HG02852 (cell line): ENCODE measurements around the gene LDHAL6A.
"Not testable (repeated sequence)": the region's sequence is repeated elsewhere in the genome, so short reads cannot be mapped to it uniquely, and the experiment has no call there.

Experiments
- ATAC-seq: cut with Tn5 transposase; IDR thresholded peaks from one replicate; pipeline ENCODE4 v1.9.1; 2021; ENCODE audit warnings: mild to moderate bottlenecking, moderate library complexity; ENCODE audit not compliant: unreplicated experiment

The LDHAL6A gene

DNA sequence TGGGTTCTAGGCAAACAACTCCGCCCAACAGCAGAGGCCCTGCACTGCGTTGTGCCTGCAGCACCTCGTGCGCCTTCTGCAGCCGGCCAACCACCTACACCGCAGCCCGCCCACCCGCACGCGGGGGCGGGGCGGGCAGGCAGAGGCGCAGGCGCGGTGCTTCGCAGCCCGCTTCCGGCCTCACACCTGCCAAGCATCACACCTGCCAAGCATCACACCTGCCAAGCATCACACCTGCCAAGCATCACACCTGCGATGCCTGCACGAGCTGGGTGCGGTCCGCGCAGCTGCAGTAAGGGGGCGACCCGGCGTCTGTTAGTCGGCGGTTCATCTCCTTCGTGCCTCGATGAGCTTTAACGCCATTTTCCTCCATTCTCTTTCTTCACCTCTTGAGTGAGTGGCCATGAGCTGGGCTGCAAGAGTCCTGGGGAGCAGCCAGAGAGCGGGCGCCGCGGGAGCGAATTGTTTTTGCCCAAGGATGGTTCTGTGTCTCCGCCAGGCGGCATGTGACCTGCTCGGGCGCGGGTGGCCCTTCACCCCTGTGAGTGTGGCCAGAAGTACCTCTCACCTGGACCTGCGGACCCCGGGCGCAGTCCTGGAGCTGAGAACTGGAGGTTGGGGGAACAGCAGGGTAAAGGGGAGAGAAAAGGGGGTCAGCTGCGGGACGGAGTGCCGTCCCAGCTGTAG, at the start of gene LDHAL6A:
TSS of gene LDHAL6A (plus strand) at position 171 of the 687 bp plus-strand sequence. CDS start 825 bp downstream, outside the sequence.
- no peak for ATAC-seq

DNA sequence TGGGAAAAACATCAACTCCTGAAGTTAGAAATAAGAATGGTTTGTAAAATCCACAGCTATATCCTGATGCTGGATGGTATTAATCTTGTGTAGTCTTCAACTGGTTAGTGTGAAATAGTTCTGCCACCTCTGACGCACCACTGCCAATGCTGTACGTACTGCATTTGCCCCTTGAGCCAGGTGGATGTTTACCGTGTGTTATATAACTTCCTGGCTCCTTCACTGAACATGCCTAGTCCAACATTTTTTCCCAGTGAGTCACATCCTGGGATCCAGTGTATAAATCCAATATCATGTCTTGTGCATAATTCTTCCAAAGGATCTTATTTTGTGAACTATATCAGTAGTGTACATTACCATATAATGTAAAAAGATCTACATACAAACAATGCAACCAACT, 48.3 kb upstream of the LDHAL6A start:
- not testable (repeated sequence) for ATAC-seq

DNA sequence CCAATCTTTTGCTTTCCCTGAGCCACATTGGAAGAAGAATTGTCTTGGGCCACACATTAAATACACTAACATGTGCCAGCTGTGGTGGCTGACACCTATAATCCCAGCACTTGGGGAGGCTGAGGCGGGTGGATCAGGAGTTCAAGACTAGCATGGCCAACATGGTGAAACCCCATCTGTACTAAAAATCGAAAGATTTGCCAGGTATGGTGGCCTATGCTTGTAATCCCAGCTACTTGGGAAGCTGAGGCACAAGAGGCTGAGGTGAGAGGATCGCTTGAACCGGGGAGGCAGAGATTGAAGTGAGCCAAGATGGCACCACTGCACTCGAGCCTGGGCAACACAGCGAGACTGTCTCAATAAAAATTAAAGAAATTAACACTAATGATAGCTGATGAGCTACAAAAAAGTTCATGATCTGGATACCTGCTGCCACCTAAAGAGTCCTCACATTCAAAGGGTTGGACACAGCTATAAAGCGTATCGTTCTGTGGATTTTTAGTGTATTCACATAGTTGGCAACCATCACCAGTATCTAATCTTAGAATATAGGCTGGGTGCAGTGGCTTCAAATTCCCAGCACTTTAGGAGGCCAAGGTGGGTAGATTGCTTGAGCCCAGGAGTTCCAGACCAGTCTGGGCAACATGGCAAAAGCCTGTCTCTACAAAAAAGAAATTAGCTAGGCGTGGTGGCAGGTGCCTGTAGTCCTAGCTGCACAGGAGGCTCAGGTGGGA, 46.9 kb upstream of the LDHAL6A start:
- no peak for ATAC-seq

DNA sequence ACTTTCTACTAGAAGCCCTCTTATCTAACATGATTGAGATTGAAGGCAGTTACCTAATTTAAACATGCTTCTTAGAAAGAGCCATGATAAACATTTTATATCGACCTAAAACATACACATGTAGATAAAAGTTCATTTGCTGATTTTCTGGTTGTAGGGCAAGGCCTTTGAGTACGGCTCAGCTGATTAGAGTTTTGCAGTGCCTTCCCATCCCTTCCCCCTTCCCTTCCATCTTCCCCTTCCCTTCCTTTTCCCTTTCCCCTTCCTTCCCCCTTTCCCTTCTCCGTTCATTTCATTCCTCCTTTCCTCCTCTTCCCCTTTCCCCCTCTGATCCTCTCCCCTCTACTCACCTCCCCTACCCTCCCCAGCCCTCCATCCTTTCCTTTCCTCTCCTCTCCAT, 39.2 kb upstream of the LDHAL6A start:
- no peak for ATAC-seq

DNA sequence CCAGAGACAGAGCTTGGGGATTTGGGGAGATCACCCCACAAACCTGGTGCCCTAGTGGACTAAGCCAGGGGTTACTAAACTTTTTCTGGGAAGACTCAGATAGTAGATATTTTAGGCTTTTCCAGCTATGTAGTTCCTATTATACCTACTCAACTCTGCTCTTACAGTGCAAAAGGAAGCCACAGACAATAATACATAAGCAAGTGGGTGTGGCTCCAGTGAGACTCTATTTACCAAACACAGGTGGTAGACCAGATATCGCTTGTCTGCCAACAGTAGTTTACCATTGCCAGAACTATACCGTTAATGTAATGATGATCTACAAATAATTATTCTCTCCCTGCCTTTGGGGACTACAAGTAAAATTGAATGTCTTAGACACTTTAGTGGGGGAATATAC, 36.6 kb upstream of the LDHAL6A start:
- ATAC-seq: no peak

DNA sequence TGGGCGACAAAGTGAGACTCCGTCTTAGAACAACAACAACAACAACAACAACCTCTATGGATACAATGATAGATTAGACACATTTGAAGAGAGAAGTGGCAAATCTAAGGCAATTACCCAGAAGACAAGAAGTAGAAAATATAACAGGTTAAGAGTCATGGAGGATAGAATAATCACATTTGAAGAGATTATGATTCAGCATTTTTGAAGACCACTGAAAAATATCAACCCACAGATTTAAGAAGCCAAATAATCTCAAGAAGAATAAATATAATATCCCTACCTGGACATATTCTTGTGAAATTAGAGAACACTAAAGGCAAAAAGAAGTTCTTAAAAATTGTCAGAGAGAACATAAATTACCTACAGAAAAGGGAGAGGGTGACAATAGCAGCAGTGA, 35.6 kb upstream of the LDHAL6A start:
- ATAC-seq: no peak

DNA sequence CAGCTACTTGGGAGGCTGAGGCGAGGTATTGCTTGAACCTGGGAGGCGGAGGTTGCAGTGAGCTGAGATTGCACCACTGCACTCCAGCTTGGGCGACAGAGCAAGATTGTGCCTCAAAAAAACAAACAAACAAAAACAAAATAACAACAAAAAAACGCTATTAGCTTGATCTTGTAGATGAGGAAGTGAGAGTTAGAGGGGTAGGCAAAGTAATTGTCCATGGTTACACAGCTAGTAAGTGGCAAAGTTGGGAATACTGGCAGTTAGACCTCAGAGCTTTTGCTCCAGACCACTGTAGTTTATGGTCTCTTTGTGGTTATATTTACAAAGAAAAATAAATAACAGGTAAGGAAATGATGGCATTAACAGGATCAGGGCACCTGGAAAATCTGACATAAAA, 28.4 kb upstream of the LDHAL6A start:
- ATAC-seq: no peak

DNA sequence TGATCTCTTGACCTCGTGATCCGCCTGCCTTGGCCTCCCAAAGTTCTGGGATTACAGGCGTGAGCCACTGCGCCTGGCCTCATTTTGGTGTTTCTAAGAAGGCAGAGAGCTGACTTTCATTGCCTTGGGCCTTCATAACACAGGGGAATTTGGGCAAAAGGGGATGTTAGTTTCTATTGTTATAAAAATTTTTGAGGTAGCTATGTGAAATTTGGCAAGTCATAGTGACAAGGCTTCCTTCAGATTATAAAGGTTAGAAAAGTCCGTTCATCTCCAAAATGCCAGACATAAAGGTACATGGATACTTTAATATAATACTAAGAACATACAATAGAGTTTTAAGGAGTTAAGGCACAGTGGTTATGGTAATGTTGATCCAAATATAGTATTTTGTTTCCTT, 26.3 kb upstream of the LDHAL6A start:
- no peak for ATAC-seq

DNA sequence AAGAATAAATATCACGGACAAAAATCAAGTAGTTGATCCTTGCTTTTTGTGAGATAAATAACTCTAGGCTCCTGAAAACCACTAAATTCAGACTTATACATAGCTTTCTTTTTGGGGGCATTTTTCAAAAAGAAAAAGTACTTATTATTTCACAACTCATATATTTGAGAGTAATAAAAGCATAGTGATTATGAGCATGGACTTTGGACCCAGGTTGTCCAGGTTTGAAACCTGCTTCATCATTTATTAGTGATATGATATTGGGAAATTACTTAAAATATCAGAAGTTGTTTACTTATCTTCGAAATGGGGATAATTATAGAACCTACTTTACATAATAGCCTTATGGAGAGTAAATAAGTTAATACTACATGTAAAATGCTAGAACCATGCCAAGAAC, 17.0 kb upstream of the LDHAL6A start:
- ATAC-seq: no peak

DNA sequence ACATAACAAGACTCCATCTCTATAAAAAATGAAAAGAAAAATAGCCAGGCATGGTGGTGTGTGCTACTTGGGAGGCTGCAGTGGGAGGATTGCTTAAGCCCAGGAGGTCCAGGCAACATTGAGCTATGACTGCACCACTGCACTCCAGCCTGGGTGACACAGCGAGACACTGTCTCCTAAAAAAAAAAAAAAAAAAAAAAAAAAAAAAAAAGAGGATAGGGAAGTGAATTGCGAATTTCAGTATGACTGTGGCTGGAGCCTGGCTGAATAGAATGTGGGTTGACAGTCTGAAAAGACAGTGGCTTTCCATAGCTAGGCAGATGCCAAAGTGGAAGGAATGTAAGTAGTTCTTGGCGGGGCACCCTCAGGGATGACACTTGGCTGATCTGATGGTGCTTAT, 6.4 kb upstream of the LDHAL6A start:
- no peak for ATAC-seq

DNA sequence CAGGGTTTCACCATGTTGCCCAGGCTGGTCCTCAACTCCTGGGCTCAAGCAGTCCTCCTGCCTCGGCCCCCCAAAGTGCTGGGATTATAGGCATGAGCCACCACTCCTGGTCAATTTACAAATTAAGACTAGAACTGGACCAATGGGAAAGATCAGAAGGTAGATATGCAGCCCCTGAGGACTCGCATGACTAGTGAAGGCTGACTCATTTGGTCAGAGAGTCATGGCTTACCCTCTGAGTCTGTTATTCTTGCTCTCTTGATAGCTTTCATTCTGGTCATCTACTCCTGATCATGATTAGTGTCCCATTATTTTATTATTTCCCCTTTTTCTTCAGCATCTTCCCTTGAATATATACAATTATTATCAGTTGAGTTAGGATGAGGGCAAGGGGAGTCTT, 2.7 kb upstream of the LDHAL6A start:
- ATAC-seq: no peak

DNA sequence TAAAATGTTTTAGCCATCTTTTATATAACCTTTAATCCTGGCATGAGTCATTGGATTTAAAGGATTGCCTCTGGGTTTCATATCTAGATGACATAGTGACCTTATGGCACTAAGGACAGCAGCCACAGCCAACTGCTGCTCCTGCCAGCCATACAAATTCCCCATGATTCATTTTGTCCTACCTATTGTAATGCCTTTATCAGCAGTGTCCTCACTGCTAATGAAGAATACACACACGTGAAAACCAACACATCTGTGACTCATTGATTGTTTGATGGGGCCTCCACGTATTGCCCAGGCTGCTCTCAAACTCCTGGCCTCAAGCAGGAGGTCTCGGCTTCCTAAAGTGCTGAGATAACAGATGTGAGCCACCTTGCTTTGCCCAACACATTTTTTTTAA, 1.8 kb downstream of the LDHAL6A start:
- ATAC-seq: no peak

DNA sequence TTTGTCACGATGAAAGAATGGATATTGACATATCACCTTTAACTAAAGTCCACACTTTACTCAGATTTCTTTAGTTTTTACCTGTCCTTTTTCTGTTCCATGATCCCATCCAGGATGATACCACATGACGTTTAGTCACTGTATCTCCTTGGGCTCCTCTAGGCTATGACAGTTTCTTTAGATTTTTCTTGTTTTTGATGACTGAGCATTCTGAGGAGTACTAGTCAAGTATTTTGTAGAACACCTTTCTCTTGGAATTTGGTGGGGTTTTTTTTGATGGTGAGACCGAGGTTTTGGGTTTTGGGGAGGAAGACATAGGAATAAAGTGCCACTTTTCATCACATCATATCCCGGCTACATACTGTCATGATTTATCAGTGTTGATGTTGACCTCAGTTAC, 4.0 kb downstream of the LDHAL6A start:
- no peak for ATAC-seq

DNA sequence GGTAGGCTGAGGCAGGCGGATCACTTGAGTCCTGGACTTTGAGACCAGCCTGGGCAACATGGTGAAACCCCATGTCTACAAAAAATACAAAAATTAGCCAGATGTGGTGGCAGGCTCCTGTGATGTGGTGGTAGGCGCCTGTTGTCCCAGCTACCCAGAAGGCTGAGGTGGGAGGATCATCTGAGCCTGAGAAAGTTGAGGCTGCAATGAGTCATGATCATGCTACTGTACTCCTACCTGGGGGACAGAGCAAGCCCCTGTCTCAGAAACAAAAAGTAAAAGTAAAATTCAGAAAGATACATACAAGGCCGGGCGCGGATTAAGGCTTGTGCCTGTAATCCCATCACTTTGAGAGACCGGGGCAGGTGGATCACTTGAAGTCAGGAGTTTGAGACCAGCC, 6.3 kb downstream of the LDHAL6A start:
- ATAC-seq: no peak

DNA sequence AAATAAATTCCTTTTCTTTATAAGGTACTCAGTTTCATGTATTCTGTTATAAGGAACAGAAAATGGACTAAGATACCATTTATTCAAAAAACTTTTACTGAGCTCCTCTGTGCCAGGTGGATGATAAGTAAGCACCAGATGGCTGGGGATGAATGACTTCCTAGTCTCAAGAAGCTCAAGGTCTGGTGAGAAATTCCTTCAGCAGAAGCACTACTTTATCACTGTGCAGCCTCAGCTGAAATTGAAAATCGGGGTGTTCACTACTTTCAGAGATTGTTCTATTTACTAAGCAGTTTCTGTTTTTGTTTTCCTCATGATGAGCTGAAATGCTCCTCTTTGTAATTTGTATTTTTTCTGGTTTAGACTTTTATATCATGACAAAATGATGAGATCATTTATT, 7.8 kb downstream of the LDHAL6A start:
- ATAC-seq: no peak

DNA sequence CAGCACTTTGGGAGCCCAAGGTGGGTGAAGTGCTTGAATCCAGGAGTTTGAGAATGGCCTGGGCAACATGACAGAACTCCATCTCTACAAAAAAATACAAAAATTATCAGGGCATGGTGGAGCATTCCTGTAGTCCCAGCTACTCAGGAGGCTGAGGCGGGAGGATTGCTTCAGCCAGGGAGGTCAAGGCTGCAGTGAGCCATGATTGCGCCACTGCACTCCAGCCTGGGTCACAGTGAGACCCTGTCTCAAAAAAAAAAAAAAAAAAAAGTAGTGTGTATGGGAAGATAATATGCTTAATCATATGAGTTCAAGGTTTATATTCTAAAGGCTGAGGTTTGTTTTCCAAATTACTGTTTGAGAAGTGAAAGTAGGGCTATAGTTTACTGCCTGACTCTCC, 10.7 kb downstream of the LDHAL6A start:
- no peak for ATAC-seq

DNA sequence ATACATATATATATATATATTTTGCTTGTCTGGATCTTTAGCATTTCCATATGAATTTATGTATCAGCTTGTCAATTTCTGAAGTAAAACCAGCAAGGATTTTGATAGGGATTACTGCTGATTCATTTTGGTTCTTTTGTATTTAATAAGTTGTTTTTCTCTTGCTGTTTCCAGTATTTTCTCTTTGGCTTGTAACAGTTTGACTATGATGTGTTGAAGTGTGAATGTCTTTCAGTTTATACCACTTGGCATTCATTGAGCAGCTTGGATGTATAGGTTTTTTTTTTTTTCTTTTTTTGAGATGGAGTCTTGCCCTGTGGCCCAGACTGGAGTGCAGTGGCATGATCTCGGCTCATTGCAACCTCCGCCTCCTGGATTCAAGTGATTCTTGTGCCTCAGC, 12.4 kb downstream of the LDHAL6A start:
- no peak for ATAC-seq

DNA sequence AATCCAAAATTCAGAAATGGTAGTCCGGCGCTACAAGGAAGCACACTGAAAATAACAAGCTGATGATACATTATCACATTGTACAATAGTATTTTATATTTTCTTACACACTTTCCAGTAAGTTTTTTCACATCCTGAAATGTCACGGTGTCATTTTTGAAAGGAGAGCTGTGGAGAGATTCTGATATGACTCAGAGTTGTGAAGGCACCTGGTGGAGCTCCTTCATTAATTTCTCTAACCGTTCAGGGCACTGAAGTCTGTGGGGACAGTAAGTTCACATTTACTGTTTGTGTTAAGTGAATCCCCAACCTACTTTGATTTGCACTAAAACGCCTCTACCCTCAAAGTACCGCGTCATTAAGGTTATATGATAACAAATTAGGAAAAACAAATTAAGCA, 13.3 kb downstream of the LDHAL6A start:
- no peak for ATAC-seq

DNA sequence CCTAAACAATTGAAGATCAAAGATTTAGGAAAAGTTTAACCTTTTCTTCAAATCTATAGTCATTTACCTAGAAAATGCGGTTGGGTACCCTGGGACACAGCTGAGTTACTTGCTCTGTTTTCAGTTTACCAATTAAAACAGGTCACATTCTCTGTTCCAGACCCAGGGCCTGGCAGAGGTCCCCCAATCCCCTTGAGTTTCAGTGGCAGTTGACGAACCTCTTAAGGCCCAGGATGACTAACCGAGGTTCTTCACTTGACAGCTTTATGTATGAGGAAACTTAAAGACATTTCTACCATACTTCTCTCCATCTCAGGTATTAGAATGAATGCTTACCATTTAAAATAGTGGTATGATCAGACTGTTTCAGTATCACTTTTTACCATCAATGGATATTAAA, 16.3 kb downstream of the LDHAL6A start:
- ATAC-seq: peak; percentile 52

DNA sequence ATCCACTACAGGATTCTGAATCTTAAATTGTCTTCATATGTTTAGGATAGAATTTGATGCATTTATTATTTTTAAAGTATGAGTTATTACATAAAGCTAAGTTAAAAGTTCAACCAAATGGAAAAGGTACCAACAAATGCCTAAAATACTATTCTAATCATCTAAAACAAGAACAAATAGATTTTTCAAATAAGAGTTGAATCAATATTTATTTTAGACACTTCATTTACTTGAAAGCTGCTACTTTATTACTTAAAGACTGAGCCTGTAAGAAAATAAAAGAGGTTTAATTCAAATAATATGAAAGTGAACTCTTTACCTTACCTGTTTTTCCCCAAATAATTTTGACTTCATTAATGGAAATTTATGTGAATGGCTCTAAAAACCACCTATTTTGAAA, 16.9 kb downstream of the LDHAL6A start:
- no peak for ATAC-seq

DNA sequence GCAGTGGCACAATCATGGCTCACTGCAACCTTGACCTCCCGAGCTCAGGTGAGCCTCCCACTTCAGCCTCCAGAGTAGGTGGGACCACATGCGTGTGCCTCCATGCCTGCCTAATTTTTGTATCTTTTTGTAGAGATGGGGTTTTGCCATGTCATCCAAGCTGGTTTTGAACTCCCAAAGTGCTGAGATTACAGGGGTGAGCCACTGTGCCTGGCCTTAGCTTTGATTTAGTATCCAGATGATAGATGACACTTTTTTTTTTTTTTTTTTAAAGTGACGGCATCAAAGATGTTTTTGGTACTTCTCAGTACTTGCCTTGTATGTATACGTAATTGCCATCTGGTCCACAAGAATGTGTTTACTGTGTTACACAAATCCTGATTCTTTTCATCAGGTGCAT, 23.4 kb downstream of the LDHAL6A start:
- no peak for ATAC-seq

DNA sequence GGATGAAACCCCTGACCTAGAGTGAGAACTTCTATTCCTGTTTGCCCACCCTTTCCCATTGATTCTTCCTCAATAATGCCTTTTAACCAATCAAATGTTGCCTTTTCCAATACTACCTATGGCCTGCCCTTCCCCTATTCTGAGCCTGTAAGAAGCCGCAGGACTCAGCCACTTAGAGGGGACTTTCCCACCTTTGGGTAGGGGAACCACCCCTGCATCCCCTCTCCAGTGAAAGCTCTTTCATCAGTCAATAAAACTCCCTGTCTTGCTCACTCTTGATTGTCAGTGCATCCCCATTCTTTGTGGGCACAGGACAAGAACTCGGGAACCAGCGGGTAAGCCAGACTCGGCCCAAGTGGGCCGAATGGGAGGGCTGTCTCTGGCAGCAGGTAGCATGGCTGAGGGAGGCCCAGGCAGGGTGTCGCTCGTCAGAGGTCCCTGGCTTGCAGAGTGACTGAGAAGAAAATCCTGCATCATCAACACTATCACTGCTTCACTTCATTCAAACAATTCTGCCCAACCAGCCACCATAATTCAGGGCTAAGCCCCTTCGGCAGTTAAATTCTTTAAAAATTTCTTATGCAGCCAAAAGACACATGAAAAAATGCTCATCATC, 30.4 kb downstream of the LDHAL6A start:
- peak; percentile 86 for ATAC-seq
